HG03066 (cell line): Measurements from ENCODE around the gene ARHGAP25.
"Not testable (repeated sequence)": the region's sequence is repeated elsewhere in the genome, so short reads cannot be mapped to it uniquely, and the experiment has no call there.

ENCODE experiments used
- ATAC-seq: cut with Tn5 transposase; IDR thresholded peaks from one replicate; pipeline ENCODE4 v1.9.1; 2021; ENCODE audit warnings: low read depth; ENCODE audit not compliant: unreplicated experiment

ARHGAP25 gene

GRCh38 chr2:68791914-68792313, 57.3 kb downstream of the ARHGAP25 start:
- ATAC-seq: no peak

DNA sequence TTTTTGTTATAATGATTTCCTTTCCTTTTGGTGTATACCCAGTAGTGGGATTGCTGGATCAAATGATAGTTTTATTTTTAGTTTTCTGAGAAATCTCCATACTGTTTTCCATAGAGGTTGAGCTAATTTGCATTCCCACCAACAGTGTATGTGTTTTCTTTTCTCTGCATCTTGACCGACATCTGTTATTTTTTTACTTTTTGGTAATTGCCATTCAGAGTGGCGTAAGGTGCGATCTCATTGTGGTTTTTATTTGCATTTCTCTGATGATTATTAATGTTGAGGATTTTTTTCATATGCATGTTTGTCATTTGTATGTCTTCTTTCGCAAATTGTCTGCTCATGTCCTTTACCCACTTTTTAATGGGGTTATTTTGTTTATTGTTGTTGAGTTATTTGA, 58.1 kb downstream of the ARHGAP25 start:
- no peak for ATAC-seq

GRCh38 chr2:68796295-68796905, 61.8 kb downstream of the ARHGAP25 start:
- no peak for ATAC-seq

- no peak for ATAC-seq
Observed at GRCh38 chr2:68798569-68798968, 64.0 kb downstream of the ARHGAP25 start.

GRCh38 chr2:68799140-68800026, 64.8 kb downstream of the ARHGAP25 start:
- no peak for ATAC-seq

GRCh38 chr2:68800027-68800401, 65.4 kb downstream of the ARHGAP25 start:
- no peak for ATAC-seq

DNA sequence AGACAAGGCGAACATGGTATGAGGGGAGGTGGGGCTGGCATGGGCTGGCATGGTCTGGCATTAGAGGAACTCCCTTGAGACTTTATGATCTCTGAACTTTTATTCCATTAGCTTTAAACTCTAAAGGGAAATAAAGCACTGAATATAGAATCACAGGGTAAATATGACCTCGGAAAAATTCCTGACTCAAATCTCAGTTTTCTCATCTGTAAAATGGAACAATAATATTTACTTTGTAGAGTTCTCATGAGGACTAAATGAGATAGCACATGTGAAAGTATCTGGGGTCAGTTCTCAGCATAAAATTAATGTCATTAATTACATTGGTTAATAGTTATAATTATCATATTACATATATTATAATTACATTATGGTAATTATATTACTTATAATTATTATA, 65.9 kb downstream of the ARHGAP25 start:
- ATAC-seq: no peak

DNA sequence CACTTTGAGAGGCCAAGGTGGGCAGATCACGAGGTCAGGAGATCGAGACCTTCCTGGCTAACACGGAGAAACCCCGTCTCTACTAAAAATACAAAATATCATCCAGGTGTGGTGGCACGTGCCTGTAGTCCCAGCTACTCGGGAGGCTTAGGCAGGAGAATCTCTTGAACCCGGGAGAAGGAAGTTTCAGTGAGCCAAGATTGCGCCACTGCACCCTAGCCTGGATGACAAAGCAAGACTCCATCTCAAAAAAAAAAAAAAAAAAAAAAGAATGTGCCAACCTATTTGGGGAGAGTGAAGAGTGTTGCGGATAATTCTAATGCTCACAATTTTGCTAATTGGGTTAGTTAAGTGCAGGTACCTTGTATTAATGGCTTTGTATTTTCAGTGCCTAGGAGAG, 67.5 kb downstream of the ARHGAP25 start:
- ATAC-seq: not testable (repeated sequence)

GRCh38 chr2:68805025-68805424, 70.4 kb downstream of the ARHGAP25 start:
- ATAC-seq: no peak

DNA sequence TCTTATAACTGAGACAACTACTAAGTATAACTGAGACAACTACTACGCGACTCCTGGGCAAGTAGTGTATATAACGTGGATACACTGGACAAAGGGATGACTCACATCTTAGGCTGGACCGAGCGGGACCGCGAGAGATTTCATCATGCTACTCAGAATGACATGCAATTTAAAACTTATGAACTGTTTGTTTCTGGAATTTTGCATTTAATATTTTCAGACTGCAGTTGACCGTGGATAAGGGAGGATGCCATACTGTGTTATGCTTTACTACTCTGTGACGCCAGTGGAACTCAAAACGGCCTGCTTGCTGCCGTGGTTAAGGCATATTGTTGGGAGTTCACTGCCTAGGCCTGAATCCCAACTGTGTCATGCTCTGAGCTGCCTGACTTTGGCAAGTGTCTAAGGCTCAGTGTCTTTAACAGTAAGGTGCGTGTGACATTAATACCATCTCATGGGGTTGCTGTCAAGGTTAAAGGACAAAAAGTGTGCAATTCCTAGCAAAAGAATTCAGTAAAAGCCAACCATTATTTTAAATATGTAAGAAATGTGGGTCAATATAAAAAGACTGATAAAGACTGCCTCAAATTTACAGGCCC, 72.0 kb downstream of the ARHGAP25 start:
- ATAC-seq: no peak

GRCh38 chr2:68807821-68808266, 73.2 kb downstream of the ARHGAP25 start:
- no peak for ATAC-seq

GRCh38 chr2:68809324-68810240, 75.0 kb downstream of the ARHGAP25 start:
- ATAC-seq: no peak

GRCh38 chr2:68811364-68811763, 76.8 kb downstream of the ARHGAP25 start:
- no peak for ATAC-seq

DNA sequence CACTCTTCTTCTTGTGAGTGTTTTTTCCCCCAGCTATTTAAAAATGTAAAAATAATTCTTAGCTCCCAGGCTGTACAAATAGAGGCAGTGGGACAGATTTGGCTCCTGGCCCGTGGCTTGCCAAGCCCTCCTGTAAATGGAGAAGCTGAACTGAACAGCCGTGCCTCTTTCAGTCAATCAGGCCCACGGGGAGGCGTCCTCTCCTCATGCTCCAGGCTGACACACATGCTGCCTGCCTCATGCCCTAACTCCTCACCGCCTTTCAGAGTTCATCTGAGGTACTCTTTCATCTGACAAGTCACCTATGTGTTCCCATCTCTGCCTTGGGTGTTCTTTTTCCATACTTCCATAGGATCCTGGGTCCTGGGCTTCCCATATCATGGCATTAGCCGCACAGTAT, 77.6 kb downstream of the ARHGAP25 start:
- ATAC-seq: no peak

GRCh38 chr2:68813596-68813995, 79.0 kb downstream of the ARHGAP25 start:
- no peak for ATAC-seq

- no peak for ATAC-seq
Observed at GRCh38 chr2:68817306-68817705, 82.7 kb downstream of the ARHGAP25 start.

GRCh38 chr2:68819556-68819955, 84.9 kb downstream of the ARHGAP25 start:
- no peak for ATAC-seq

DNA sequence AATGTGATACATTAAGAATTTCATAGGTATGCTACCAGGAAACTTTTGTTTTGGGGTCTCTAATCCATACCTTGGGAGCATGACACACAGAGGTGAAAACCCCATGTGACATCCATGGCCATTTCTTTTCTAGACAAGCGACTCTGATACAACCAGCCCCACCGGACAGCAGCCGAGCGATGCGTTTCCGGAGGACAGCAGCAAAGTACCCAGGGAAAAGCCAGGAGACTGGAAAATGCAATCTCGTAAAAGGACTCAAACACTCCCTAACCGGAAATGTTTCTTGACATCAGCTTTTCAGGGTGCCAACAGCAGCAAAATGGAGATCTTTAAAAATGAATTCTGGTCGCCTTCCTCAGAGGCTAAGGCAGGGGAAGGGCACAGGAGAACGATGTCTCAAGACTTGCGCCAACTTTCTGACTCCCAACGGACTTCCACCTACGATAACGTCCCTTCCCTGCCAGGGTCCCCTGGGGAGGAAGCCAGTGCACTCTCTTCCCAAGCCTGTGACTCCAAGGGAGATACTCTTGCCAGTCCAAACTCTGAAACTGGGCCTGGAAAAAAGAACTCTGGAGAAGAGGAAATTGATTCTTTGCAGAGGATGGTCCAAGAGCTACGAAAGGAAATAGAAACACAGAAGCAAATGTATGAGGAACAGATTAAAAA, 87.7 kb downstream of the ARHGAP25 start:
- ATAC-seq: no peak

DNA sequence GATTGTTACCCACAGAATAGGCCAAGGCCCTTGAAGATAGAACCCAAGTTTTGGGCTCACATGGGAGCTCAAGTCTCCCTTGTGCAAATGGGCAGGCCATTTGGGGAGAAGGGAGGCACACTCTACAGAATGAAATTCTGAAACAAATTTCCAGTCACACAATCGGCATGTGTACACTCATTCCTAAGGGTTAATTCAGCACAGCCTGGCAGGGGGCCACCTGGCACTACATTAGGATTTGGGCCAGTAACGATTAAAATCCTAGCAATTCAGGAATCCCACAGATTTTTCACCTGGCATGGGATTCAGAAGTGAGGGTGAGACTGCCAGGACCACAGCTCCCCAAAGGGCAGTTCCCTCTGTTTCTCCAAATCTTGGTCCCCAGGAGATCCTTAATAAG, 90.2 kb downstream of the ARHGAP25 start:
- ATAC-seq: no peak

DNA sequence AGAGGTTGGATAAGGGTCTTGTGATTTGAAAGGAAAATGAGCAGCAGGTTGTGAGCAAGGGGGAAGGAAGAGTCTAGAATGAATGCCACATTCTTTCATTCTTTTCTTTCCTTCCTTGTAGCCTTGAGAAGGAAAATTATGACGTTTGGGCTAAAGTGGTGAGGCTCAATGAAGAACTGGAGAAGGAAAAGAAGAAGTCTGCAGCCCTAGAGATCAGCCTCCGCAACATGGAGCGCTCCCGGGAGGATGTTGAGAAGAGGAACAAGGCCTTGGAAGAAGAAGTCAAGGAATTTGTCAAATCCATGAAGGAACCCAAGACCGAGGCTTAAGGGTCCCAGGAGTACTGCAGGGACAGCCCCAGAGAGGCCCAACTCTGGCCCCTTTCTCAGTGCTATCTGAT, 91.3 kb downstream of the ARHGAP25 start:
- no peak for ATAC-seq
